Jurkat, Clone E6-1 (cell line): ENCODE measurements around the gene TPO.

Experiments used
- DNase-seq: peaks from one replicate; pipeline ENCODE4 v3.0.0-alpha.2; 2011; ENCODE audit warnings: low read depth, low spot score
- H3K4me3 ChIP-seq: 2 replicates; pipeline ENCODE4 v1.5.1; 2011; ENCODE audit warnings: mild to moderate bottlenecking, low read length, control low read depth, moderate library complexity

The TPO gene

DNA sequence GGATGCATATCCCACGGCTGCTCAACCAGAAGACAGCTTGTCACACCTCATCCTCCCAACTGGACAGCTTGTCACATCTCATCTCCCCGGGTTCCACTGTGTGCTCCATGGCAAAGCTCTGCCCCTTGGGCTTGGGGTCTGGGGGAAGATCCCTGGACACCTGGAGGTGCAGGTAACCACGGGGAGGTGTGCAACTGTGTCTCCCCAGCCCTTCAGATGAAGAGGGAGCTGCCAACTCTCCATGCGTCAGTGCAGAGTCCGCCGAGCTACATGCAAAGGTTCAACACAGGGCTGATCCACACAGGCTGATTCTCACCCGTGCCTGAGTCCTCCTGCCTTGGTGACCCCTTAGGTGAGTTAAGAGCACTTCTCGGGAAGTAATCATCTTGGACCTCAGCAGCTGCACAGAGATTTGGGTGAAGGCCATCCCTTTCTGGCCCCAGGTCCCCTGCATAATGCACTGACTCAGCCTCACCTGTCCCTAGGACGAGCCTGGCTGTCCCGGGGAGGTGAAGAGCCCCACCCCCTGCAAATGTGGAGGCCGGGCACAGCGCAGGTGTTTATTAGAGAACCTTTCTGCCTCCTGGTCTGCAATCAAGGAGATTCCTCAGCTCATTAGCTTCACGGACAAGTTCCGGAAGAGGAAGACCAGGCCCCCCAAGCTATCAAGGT, 173.1 kb downstream of the TPO start:
- no peak for DNase-seq
- no peak overlapping the region for H3K4me3 ChIP-seq

DNA sequence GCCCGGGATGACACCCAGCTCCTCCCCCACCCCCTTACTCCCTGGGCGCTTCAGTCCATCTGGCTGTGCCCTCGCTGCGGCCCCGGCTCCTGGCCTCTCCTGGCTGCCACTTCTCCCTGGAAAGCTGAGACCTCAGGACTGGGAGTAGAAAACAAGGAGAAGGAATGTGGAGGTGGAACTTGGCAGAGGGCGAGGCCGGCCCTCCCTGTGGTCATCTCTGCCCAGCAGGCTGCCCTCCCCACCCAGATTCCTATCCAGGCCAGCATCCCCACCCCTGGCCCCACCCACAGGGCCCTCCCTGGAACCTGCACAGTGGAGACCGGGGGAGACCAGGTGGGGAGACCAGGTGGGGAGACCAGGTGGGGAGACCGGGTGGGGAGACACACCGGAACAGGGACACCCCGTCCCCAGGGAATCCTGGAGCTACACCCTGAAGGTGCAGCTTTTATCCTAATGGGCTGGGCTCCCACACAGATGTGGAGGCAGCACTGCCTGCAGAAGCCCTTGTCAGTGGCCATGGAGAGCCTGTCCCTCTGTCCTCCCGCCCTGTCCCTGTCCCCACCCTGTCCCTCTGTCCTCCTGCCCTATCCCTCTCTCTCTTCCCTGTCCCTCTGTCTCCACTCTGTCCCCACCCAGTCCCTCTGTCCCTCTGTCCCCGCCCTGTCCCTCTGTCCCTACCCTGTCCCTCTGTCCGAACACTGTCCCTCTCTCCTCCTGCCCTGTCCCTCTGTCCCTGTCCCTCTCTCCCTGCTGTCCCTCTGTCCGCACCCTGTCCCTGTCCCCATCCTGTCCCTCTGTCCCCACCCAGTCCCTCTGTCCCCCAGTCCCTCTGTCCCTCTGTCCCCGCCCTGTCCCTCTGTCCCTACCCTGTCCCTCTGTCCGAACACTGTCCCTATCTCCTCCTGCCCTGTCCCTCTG, 173.9 kb downstream of the TPO start:
- DNase-seq = no peak

DNA sequence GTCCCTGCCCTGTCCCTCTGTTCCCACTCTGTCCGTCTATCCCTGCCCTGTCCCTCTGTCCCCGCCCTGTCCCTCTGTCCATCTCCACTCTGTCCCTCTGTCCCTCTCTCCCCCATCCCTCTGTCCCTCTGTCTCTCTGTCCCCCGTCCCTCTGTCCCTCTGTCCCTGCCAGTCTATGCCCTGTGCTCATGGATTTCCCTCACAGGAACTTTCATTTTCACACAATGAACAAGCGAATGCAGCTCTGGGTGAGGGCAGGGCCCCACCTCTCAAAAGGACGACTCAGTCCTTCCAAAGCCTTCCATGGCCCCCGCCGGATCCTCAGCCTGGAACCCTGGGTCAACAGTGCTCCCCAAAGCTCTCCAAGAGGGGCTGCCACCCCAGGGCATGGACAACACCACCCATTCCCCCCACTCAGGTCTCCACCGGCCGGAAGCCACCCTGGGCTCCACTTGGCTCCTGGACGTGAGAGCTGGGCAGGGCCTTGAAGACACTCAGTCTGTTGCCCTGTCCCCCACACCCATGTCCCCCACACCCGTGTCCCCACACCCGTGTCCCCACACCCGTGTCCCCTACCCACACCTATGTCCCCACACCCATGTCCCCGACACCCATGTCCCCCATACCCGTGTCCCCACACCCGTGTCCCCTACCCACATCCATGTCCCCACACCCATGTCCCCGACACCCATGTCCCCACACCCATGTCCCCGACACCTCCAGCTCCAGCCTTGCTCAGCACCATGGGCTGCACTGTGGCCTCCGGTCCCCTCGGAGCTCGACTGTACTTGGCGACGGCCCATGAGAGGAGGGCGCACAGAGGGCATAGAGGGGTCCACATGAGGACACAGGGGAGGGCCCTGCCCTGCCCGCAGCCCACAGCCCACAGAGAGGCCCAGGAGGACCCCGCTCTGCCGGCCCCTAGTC, 175.1 kb downstream of the TPO start:
- no peak for DNase-seq
- H3K4me3 ChIP-seq = no peak overlapping the region

More for the DNA sequence above, 173.9 kb downstream of the TPO start:
- H3K4me3 ChIP-seq = no peak overlapping the region

- no peak overlapping the region for H3K4me3 ChIP-seq
- no peak for DNase-seq
Observed at GRCh38 chr2:1588978-1589621, 175.8 kb downstream of the TPO start.

DNA sequence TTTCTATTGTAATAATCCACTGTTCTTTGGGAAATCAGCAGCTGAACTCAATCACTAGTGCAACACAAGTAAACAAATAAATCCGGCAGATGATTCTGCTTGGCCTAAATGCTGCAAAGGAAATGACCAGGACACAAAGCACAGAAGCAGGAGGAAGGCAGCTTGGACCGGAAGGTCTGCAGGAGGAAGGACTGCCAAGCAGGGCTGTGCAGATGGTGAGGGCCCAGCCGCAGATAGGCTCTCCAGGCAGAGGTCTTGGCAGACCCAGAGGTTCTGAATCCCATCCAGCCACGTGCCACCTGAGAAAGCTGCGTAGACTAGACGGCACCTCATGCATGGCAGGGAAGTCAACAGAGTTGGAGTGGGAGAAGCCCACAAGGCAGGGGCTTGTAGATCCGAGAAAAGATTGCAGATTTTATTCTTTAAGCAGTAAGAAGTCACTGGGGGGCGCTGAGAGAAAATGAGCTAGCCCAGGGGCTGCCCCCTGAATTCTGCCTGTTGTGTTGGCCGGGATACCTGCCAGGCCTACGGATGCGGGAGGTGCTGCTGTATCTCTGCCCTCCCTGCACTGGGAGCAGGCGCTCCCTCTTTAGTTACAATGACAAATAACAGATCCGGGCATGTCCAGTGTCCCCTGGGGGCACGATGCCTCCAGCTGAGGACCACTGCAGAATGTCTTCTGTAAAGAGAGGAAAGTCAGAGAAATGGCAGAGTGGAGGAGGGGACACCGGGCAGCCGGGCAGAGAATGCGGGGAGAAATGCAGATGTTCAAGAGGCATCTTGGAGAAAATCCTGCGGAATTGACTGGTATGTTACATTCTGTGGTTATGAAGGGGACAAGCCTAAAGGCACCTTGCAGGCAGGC, 177.6 kb downstream of the TPO start:
- no peak for DNase-seq
- no peak overlapping the region for H3K4me3 ChIP-seq

DNA sequence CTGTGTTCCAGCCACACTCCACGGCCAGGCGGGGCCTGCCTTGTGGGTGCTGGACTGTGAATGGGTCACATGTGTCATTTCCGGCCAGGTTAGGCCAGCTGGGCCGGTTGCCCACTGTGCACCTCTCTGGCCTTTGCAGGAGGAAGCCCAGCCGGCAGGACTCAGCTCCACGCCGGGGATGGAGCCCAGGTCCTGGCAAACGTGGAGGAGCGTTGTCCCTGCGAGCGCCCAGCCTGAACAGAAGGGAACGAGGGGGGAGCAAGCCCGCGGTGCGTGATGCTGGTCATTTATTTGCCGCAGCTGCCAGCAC, 178.2 kb downstream of the TPO start:
- DNase-seq = no peak
- no peak overlapping the region for H3K4me3 ChIP-seq
